K562 (cell line): ENCODE measurements around the gene DMAC1. TPM values are rescaled to one million over a fixed set of nuclear protein-coding genes. Genes with fewer than 3 reads are reported as not detected.

Source experiments
- ATAC-seq: fragments of 200-7000 bp; cut with Tn5 transposase; 3 replicates; pipeline ENCODE4 v1.9.1; 2020; ENCODE audit warnings: moderate library complexity
- BruUV-seq: library from RNA; stranded (reverse); fragments of 400-500 nt; replicated peaks from 2 replicates; lab custom pipeline; 2021; lab: Mats Ljungman, UMichigan
- CTCF ChIA-PET: fragments of 300-600 bp; formaldehyde crosslinking; extraction: SDS; loops from one replicate; lab custom pipeline; 2021; ENCODE audit warnings: low intra/inter-chr PET ratio; lab: Yijun Ruan, JAX
- POLR2A ChIA-PET: fragments of 300-600, 350-650 bp; sonication (Branson Sonifier 250); formaldehyde crosslinking; extraction: SDS; loops from one replicate; lab custom pipeline; 2021; ENCODE audit warnings: antibody characterized with exemption, inconsistent platforms; lab: Yijun Ruan, JAX
- DNase-seq, 4 experiments: peaks; one replicate each; pipeline versions ENCODE4 v3.0.0 to v3.0.0-alpha.2; 2011 to 2018; ENCODE audit warnings: low spot score in 3 of 4, mixed read lengths in 3 of 4; ENCODE audit errors: extremely low read depth in 1 of 4
- FAIRE-seq: peaks from 2 replicates; lab custom pipeline; 2011; peaks lifted over from hg19 to GRCh38; lab: Jason Lieb, UNC
- H2AFZ ChIP-seq: 2 replicates; pipeline ENCODE4 v1.6.0; 2011; ENCODE audit warnings: low read depth, low read length, control low read depth, inconsistent platforms
- H3K27ac ChIP-seq: fragments of 200-600 bp; 3 replicates; pipeline ENCODE4 v1.8.0; 2011; ENCODE audit warnings: low read depth, mild to moderate bottlenecking, control low read depth, inconsistent platforms, low read length, moderate library complexity, mixed read lengths; ENCODE audit errors: extremely low read depth
- H3K27me3 ChIP-seq, 2 experiments: fragments of 300-600 bp in 1 of 2; 2 replicates in 1 of 2; 3 replicates in 1 of 2; pipeline versions ENCODE4 v1.6.0 to v1.8.0; 2011; ENCODE audit warnings: inconsistent platforms in 2 of 2, low read length in 2 of 2, mild to moderate bottlenecking in 1 of 2, mixed read lengths in 1 of 2, moderate library complexity in 1 of 2; ENCODE audit not compliant: control insufficient read depth in 2 of 2, insufficient read depth in 2 of 2
- H3K36me3 ChIP-seq: fragments of 300-600 bp; 3 replicates; pipeline ENCODE4 v1.8.0; 2011; ENCODE audit warnings: mild to moderate bottlenecking, low read length, inconsistent platforms; ENCODE audit not compliant: control insufficient read depth, insufficient read depth
- H3K4me1 ChIP-seq, 2 experiments: fragments of 200-600 bp in 1 of 2; replicated peaks in 1 of 2; 2 replicates in 1 of 2; 3 replicates in 1 of 2; pipeline versions ENCODE4 v1.5.1 to v1.8.0; 2011; ENCODE audit warnings: inconsistent platforms in 2 of 2, low read length in 2 of 2, mild to moderate bottlenecking in 1 of 2, mixed read lengths in 1 of 2, moderate library complexity in 1 of 2; ENCODE audit not compliant: control insufficient read depth in 2 of 2, insufficient read depth in 2 of 2
- H3K4me2 ChIP-seq: 2 replicates; pipeline ENCODE4 v1.6.1; 2011; ENCODE audit warnings: low read length, control low read depth, inconsistent platforms, mixed read lengths; ENCODE audit not compliant: insufficient read depth
- H3K4me3 ChIP-seq: fragments of 200-600 bp; sonication (generic), shearing (Covaris generic); 2 replicates; pipeline ENCODE4 v1.5.1; 2016; ENCODE audit warnings: control low read depth, inconsistent platforms
- H3K79me2 ChIP-seq: fragments of 200-600 bp; 3 replicates; pipeline ENCODE4 v1.8.0; 2011; ENCODE audit warnings: low read length, inconsistent platforms; ENCODE audit not compliant: control insufficient read depth, insufficient read depth
- H3K9ac ChIP-seq, 2 experiments: 2 replicates each; pipeline versions ENCODE4 v1.6.0 to v1.6.1; 2011; ENCODE audit warnings: low read depth in 2 of 2, low read length in 2 of 2, control low read depth in 1 of 2, inconsistent platforms in 1 of 2, mild to moderate bottlenecking in 1 of 2, mixed read lengths in 1 of 2; ENCODE audit not compliant: insufficient read depth in 1 of 2
- H3K9me1 ChIP-seq: one replicate; pipeline ENCODE4 v1.6.0; 2011; ENCODE audit warnings: inconsistent platforms, mild to moderate bottlenecking, low read length, moderate library complexity; ENCODE audit not compliant: control insufficient read depth, insufficient read depth
- H3K9me3 ChIP-seq: replicated peaks from 2 replicates; pipeline ENCODE4 v1.5.1; 2011; ENCODE audit warnings: low read depth, low read length, inconsistent platforms; ENCODE audit not compliant: control insufficient read depth, insufficient read depth
- H4K20me1 ChIP-seq: replicated peaks from 2 replicates; pipeline ENCODE4 v1.6.1; 2011; ENCODE audit warnings: low read length, inconsistent platforms, mixed read lengths; ENCODE audit not compliant: control insufficient read depth, insufficient read depth
- ATF3 ChIP-seq, 2 experiments: fragments of 450-650 bp in 1 of 2; sonication (generic) in 1 of 2; formaldehyde crosslinking in 1 of 2; IDR thresholded peaks in 1 of 2; conservative IDR thresholded peaks in 1 of 2; 2 replicates each; pipeline versions ENCODE4 v1.6.1 to v1.8.1; 2016 to 2023; ENCODE audit warnings: mild to moderate bottlenecking in 2 of 2, moderate library complexity in 2 of 2, inconsistent platforms in 1 of 2, missing genetic modification reagents in 1 of 2
- CC2D1A ChIP-seq: fragments of 450-650 bp; IDR thresholded peaks from 2 replicates; pipeline ENCODE4 v1.6.1; 2017; ENCODE audit warnings: mild to moderate bottlenecking
- CREM ChIP-seq: IDR thresholded peaks from 2 replicates; pipeline ENCODE4 v1.6.1; 2014; ENCODE audit warnings: antibody characterized with exemption, low read depth
- GTF2A2 ChIP-seq: IDR thresholded peaks from 2 replicates; pipeline ENCODE4 v1.6.1; 2016; ENCODE audit warnings: mild to moderate bottlenecking, missing genetic modification characterization, missing compliant biosample characterization
- HINFP ChIP-seq: fragments of 450-650 bp; conservative IDR thresholded peaks from 2 replicates; pipeline ENCODE4 v1.6.1; 2016; ENCODE audit warnings: missing genetic modification characterization, low read depth, mild to moderate bottlenecking, control low read depth, missing compliant biosample characterization
- JUNB ChIP-seq: fragments of 450-650 bp; formaldehyde crosslinking; conservative IDR thresholded peaks from 2 replicates; pipeline ENCODE4 v1.4.0; 2020; ENCODE audit warnings: mild to moderate bottlenecking
- NCOA1 ChIP-seq: fragments of 450-650 bp; IDR thresholded peaks from 2 replicates; pipeline ENCODE4 v1.6.1; 2016; ENCODE audit warnings: low read depth
- PCBP1 ChIP-seq: fragments of 200-400 bp; formaldehyde crosslinking; IDR thresholded peaks from 2 replicates; pipeline ENCODE4 v1.6.1; 2018; ENCODE audit warnings: mild to moderate bottlenecking, low read depth, low read length; ENCODE audit not compliant: poor library complexity, severe bottlenecking
- SMARCA5 ChIP-seq: fragments of 450-650 bp; IDR thresholded peaks from 2 replicates; pipeline ENCODE4 v1.6.1; 2016
- ZFP1 ChIP-seq: fragments of 450-650 bp; formaldehyde crosslinking; IDR thresholded peaks from 2 replicates; pipeline ENCODE4 v1.4.0; 2020; ENCODE audit warnings: mild to moderate bottlenecking, mixed read lengths
- ZKSCAN8 ChIP-seq: fragments of 200-800 bp; sonication (Bioruptor generic); IDR thresholded peaks from 2 replicates; pipeline ENCODE4 v1.6.1; 2016; ENCODE audit warnings: missing genetic modification characterization, missing compliant biosample characterization
- ZNF3 ChIP-seq: fragments of 250-450 bp; sonication (Bioruptor Pico); IDR thresholded peaks from 2 replicates; pipeline ENCODE4 v1.5.0; 2021; ENCODE audit warnings: mild to moderate bottlenecking, moderate library complexity
- WGBS: fragments of 100-300 bp; shearing (Covaris generic); methylation state at CpG from one replicate; pipeline ENCODE4 v1.1.6; 2016; ENCODE audit warnings: low coverage, mixed read lengths; ENCODE audit not compliant: insufficient coverage; ENCODE audit errors: missing lambda C conversion rate; 5-methylcytosine and 5-hydroxymethylcytosine counted together
- in situ Hi-C: fragments of 300-500 bp; cut with MboI; formaldehyde crosslinking; loops from 4 replicates; pipeline ENCODE4 v1.15.0; 2018; ENCODE audit warnings: inconsistent platforms, mixed read lengths
- intact Hi-C: fragments of 100-400 bp; cut with micrococcal nuclease; formaldehyde crosslinking; loops from 2 replicates; pipeline ENCODE4 v1.14.2; 2022
- polyA plus RNA-seq, 8 experiments: library from polyadenylated mRNA; depleted of rRNA in 4 of 8; stranded (reverse) in 5 of 8; unstranded in 3 of 8; fragments of >200 nt; fragmentation: Nextera tagmentation in 2 of 8; fragmentation: Illumina TruSeq in 1 of 8; extraction: Ambion mirVana in 2 of 8; extraction: Trizol in 1 of 8; gene quantifications; 2 replicates each; pipeline versions ENCODE4 v1.2.1 to v1.2.3, GENCODE V29; 2011 to 2014; ENCODE audit warnings: inconsistent platforms in 1 of 8, missing spikeins in 1 of 8
- total RNA-seq, 7 experiments: library from RNA; depleted of rRNA in 6 of 7; stranded (reverse); fragments of >200 nt in 6 of 7; fragmentation: Illumina TruSeq in 2 of 7; extraction: Trizol in 2 of 7; gene quantifications; 2 replicates each; pipeline versions ENCODE4 v1.2.1 to v1.2.3, GENCODE V29; 2011 to 2021; ENCODE audit warnings: low replicate concordance in 1 of 7

The DMAC1 gene
- total and polyA plus RNA-seq, 9 of the 15 experiments (the other 6 are each of a cell fraction or from before 2014, with no cell fraction given) = 15.9 to 94.4 (median 38.4) TPM

DNA sequence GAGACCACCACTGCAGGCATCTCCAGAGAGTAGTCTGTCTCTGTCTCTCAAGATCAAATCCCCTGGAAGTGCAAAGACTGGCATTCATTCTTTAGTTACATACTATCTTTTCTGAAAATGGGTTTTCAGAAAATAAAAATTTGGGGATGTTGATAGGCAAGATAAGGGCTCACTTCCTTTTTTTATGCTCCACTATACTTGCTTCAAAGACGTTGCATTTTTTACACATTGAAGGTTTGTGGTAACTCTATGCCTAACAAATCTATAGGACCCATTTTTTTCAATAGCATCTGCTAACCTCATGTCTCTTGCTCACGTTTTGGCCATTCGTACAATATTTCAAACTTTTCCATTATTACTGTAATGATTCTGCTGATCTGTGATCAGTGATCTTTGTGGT lies 37.0 kb downstream of the DMAC1 start:
- Histone ChIP-seq H3K79me2 (no peaks in the 10 kb centered on the region), H3K4me1 (no peaks in the 10 kb centered on the region)
- POLR2A ChIA-PET = no interaction called here
- intact Hi-C loops = no loop called here
- TF ChIP-seq JUNB = no peak
- TF ChIP-seq NCOA1 = no peak
- TF ChIP-seq ZKSCAN8 (CRISPR knock-in tag) = no peak
- TF ChIP-seq SMARCA5 = no peak
- TF ChIP-seq CREM = no peak
- TF ChIP-seq HINFP (tag) = no peak
- no peak for TF ChIP-seq CC2D1A
- no peak for TF ChIP-seq ATF3 (IDR thresholded peaks at IDR 0.05)
- no peak for TF ChIP-seq ATF3 (CRISPR knock-in tag; conservative IDR thresholded peaks at IDR 0.05)
- TF ChIP-seq ZNF3 (CRISPR knock-in tag) = no peak
- no peak for TF ChIP-seq PCBP1
- TF ChIP-seq ZFP1 (CRISPR knock-in tag) = no peak
- no peak for TF ChIP-seq GTF2A2
- TF ChIP-seq, all 486 proteins: peak for 0
- CTCF ChIA-PET = no interaction called here
- Histone ChIP-seq H4K20me1 (no peaks in the 10 kb centered on the region), H3K4me3 (no peak overlapping the region), H3K27me3 (no peaks in the 10 kb centered on the region), H3K9me3 (no peaks in the 10 kb centered on the region), H3K36me3 (no peaks in the 10 kb centered on the region), H3K4me2 (no peak overlapping the region), H3K9ac (no peak overlapping the region), H3K9me1 (no peaks in the 10 kb centered on the region), H3K27ac (no peak overlapping the region), H2AFZ (no peak overlapping the region)
- in situ Hi-C loops = no loop called here
- no peak for ATAC-seq
- no TSS peak for BruUV-seq
- no peak for FAIRE-seq
- WGBS = 0% methylated on average over 3 of the region's 3 CpGs
- DNase-seq = no peak
